DMS153 (cell line): ENCODE results near the gene PRELID3B.

Experiments used
- DNase-seq: peaks from one replicate; lab custom pipeline; 2025; lab: John Stamatoyannopoulos, UW

PRELID3B gene

GRCh38 chr20:59008715-59009336 is 33.8 kb downstream of the PRELID3B start:
- no peak for DNase-seq

GRCh38 chr20:59007665-59008511 is 34.7 kb downstream of the PRELID3B start:
- DNase-seq, result no peak

- DNase-seq, result no peak
These were observed 35.5 kb downstream of the PRELID3B start, which contains the start of gene CTSZ for GRCh38 chr20:59006864-59007664. Gene CTSZ, minus strand, starts transcription at chr20:59007254. Its CDS starts 126 bp downstream, at chr20:59007128.

- no peak for DNase-seq
These were observed 36.3 kb downstream of the PRELID3B start for GRCh38 chr20:59006167-59006863.

GRCh38 chr20:59005523-59006166 is 36.9 kb downstream of the PRELID3B start:
- no peak for DNase-seq

GRCh38 chr20:59004763-59005522 is 37.6 kb downstream of the PRELID3B start:
- DNase-seq, result no peak

- no peak for DNase-seq
These were observed 38.2 kb downstream of the PRELID3B start for GRCh38 chr20:59004493-59004762.

GRCh38 chr20:59003836-59004492 is 38.6 kb downstream of the PRELID3B start:
- DNase-seq, result no peak

- DNase-seq, result no peak
These were observed 39.6 kb downstream of the PRELID3B start for GRCh38 chr20:59002874-59003399.

- DNase-seq, result no peak
These were observed 40.2 kb downstream of the PRELID3B start for GRCh38 chr20:59002388-59002787.

GRCh38 chr20:59001449-59002171 is 41.0 kb downstream of the PRELID3B start:
- no peak for DNase-seq

- no peak for DNase-seq
These were observed 41.5 kb downstream of the PRELID3B start for GRCh38 chr20:59001068-59001448.

GRCh38 chr20:59000326-59000725 is 42.3 kb downstream of the PRELID3B start:
- DNase-seq, result no peak

GRCh38 chr20:58998656-58999055 is 43.9 kb downstream of the PRELID3B start:
- no peak for DNase-seq

- DNase-seq, result no peak
These were observed 45.3 kb downstream of the PRELID3B start for GRCh38 chr20:58997141-58997770.

- DNase-seq, result no peak
These were observed 46.4 kb downstream of the PRELID3B start for GRCh38 chr20:58996226-58996611.

GRCh38 chr20:58995461-58996225 is 46.9 kb downstream of the PRELID3B start:
- DNase-seq, result no peak
